ENCODE measurements around the gene PLA2G6.
A peak's percentile ranks its signal among the peaks of the same experiment; 100 is the strongest.

Gene PLA2G6

GRCh38 chr22:38213990-38214301 is 32.3 kb upstream of the PLA2G6 start:
- no peak for DNase-seq (ENCODE audit: low read depth in 2 of 2)

GRCh38 chr22:38213319-38213989 is 31.8 kb upstream of the PLA2G6 start:
- DNase-seq (ENCODE audit: low read depth in 2 of 2) = no peak

- DNase-seq (ENCODE audit: low read depth in 2 of 2) = no peak
These were observed 30.8 kb upstream of the PLA2G6 start for GRCh38 chr22:38212442-38212841.

- DNase-seq (ENCODE audit: low read depth in 2 of 2) = no peak
These were observed 29.9 kb upstream of the PLA2G6 start for GRCh38 chr22:38211556-38211955.

GRCh38 chr22:38208551-38208968 is 26.9 kb upstream of the PLA2G6 start:
- no peak for DNase-seq (ENCODE audit: low read depth in 2 of 2)

GRCh38 chr22:38207898-38208432 is 26.3 kb upstream of the PLA2G6 start:
- no peak for DNase-seq (ENCODE audit: low read depth in 2 of 2)

GRCh38 chr22:38205261-38206128 is 23.9 kb upstream of the PLA2G6 start:
- no peak for DNase-seq (ENCODE audit: low read depth in 2 of 2)

- DNase-seq (ENCODE audit: low read depth in 2 of 2) = no peak
These were observed 23.2 kb upstream of the PLA2G6 start for GRCh38 chr22:38204784-38205183.

- DNase-seq (ENCODE audit: low read depth in 2 of 2) = no peak
These were observed 22.4 kb upstream of the PLA2G6 start for GRCh38 chr22:38203855-38204514.

GRCh38 chr22:38203090-38203810 is 21.6 kb upstream of the PLA2G6 start:
- DNase-seq (ENCODE audit: low read depth in 2 of 2) = no peak

GRCh38 chr22:38202437-38203089 is 20.9 kb upstream of the PLA2G6 start:
- no peak for DNase-seq (ENCODE audit: low read depth in 2 of 2)

GRCh38 chr22:38201711-38202436 is 20.2 kb upstream of the PLA2G6 start, which contains the start of gene MAFF:
Gene MAFF (plus strand): TSS chr22:38201994. CDS start chr22:38213854, 11,860 bp downstream.
- peak; percentile 85 to 88 for DNase-seq (ENCODE audit: low read depth in 2 of 2)

- DNase-seq (ENCODE audit: low read depth in 2 of 2) = no peak
These were observed 19.7 kb upstream of the PLA2G6 start for GRCh38 chr22:38201371-38201710.

- no peak for DNase-seq (ENCODE audit: low read depth in 2 of 2)
These were observed 18.4 kb upstream of the PLA2G6 start for GRCh38 chr22:38199826-38200559.

- DNase-seq (ENCODE audit: low read depth in 2 of 2) = no peak
These were observed 15.3 kb upstream of the PLA2G6 start for GRCh38 chr22:38196791-38197419.

GRCh38 chr22:38193580-38193979 is 11.9 kb upstream of the PLA2G6 start:
- no peak for DNase-seq (ENCODE audit: low read depth in 2 of 2)

- DNase-seq (ENCODE audit: low read depth in 2 of 2) = no peak
These were observed 10.8 kb upstream of the PLA2G6 start for GRCh38 chr22:38192475-38192863.

- no peak for DNase-seq (ENCODE audit: low read depth in 2 of 2)
These were observed 10.3 kb upstream of the PLA2G6 start for GRCh38 chr22:38191731-38192474.

- DNase-seq (ENCODE audit: low read depth in 2 of 2) = no peak
These were observed 9.4 kb upstream of the PLA2G6 start for GRCh38 chr22:38191055-38191454.

Data from activated CD8-positive, alpha-beta memory T cell treated with anti-CD3 and anti-CD28 coated beads for 4 hours (primary cell).